Chondrocyte (in vitro differentiated cells): ENCODE measurements around the gene OR4D6. TPM values are rescaled to one million over a fixed set of nuclear protein-coding genes. Genes with fewer than 3 reads are reported as not detected.
"Not testable (repeated sequence)": the region's sequence is repeated elsewhere in the genome, so short reads cannot be mapped to it uniquely, and the experiment has no call there.

Source experiments
- DNase-seq: peaks from one replicate; pipeline ENCODE4 v3.0.0; 2021; ENCODE audit warnings: mixed read lengths, low spot score
- H3K27ac Mint-ChIP-seq: one replicate; pipeline ENCODE4 v1.8.0; 2021; ENCODE audit warnings: mild to moderate bottlenecking, moderate library complexity, mixed read lengths; ENCODE audit not compliant: unreplicated experiment
- H3K27me3 Mint-ChIP-seq: 2 replicates; pipeline ENCODE4 v1.8.0; 2021; ENCODE audit warnings: low read depth, mixed read lengths
- H3K36me3 Mint-ChIP-seq: 2 replicates; pipeline ENCODE4 v1.8.0; 2021; ENCODE audit warnings: low read depth, mixed read lengths
- H3K4me1 Mint-ChIP-seq: 2 replicates; pipeline ENCODE4 v1.8.0; 2021; ENCODE audit warnings: low read depth, mild to moderate bottlenecking, mixed read lengths
- H3K4me3 Mint-ChIP-seq: one replicate; pipeline ENCODE4 v1.8.0; 2021; ENCODE audit warnings: mild to moderate bottlenecking, moderate library complexity, mixed read lengths; ENCODE audit not compliant: unreplicated experiment
- H3K9me3 Mint-ChIP-seq: 2 replicates; pipeline ENCODE4 v1.8.0; 2021; ENCODE audit warnings: low read depth, mixed read lengths
- CTCF ChIP-seq: fragments of 200-600 bp; sonication (generic); IDR thresholded peaks from 2 replicates; pipeline ENCODE4 v1.5.0; 2021; ENCODE audit warnings: antibody characterized with exemption, mild to moderate bottlenecking, moderate library complexity
- total RNA-seq: library from RNA; stranded (reverse); gene quantifications from 3 replicates; pipeline ENCODE4 v1.2.1, GENCODE V29; 2021

Gene OR4D6
- total RNA-seq, 1 donor from 2014 or later, result not detected

GRCh38 chr11:59429924-59430516 is 26.7 kb upstream of the OR4D6 start:
- peaks cover 33% of the 10 kb centered on the region for H3K27me3 Mint-ChIP-seq
- peak; percentile 83 for TF ChIP-seq CTCF
- H3K36me3 Mint-ChIP-seq, result no peaks in the 10 kb centered on the region
- DNase-seq, result no peak
- H3K4me3 Mint-ChIP-seq, result no peak overlapping the region
- H3K9me3 Mint-ChIP-seq, result no peaks in the 10 kb centered on the region
- no peak overlapping the region for H3K27ac Mint-ChIP-seq
- H3K4me1 Mint-ChIP-seq, result no peaks in the 10 kb centered on the region

- no peak for DNase-seq
- Mint-ChIP-seq H3K4me3 (no peak within 1 kb of the TSS), H3K4me1 (no peaks in the 10 kb centered on the region), H3K36me3 (no peaks in the 10 kb centered on the region), H3K27ac (no peak within 1 kb of the TSS), H3K27me3 (peaks cover 42% of the 10 kb centered on the region), H3K9me3 (no peaks in the 10 kb centered on the region)
- no peak for TF ChIP-seq CTCF
Measured at GRCh38 chr11:59436169-59436568, 20.6 kb upstream of the OR4D6 start, which contains the start of gene OR5A1. OR5A1 (plus strand) TSS chr11:59436469; CDS start chr11:59443169, 6,700 bp downstream.

DNA sequence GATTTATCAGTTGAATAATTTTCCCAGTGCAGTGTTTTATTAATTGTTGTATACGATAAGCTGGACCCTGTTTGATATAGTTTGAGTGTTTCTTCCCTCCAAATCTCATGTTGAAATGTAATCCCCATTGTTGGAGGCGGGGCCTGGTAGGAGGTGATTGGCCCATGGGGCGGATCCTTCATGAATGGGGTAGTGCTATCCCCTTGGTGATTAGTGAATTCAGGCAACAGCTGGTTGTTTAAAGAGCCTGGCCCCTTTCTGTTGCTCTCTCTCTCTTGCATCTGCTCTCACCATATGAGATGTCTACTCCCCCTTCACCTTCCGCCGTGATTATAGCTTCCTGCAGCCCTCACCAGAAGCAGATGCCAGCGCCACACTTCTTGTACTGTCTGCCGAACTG is 19.0 kb upstream of the OR4D6 start:
- Mint-ChIP-seq H3K9me3 (no peaks in the 10 kb centered on the region), H3K27me3 (peaks cover 29% of the 10 kb centered on the region), H3K4me3 (no peak overlapping the region), H3K36me3 (no peaks in the 10 kb centered on the region), H3K4me1 (no peaks in the 10 kb centered on the region), H3K27ac (no peak overlapping the region)
- TF ChIP-seq CTCF, result no peak
- DNase-seq, result no peak

- not testable (repeated sequence) for H3K4me3 Mint-ChIP-seq, DNase-seq, H3K27ac Mint-ChIP-seq, H3K36me3 Mint-ChIP-seq, H3K4me1 Mint-ChIP-seq, H3K27me3 Mint-ChIP-seq
- H3K9me3 Mint-ChIP-seq, result peaks cover 20% of the 10 kb centered on the region
Measured at GRCh38 chr11:59445624-59446023, 11.1 kb upstream of the OR4D6 start.

DNA sequence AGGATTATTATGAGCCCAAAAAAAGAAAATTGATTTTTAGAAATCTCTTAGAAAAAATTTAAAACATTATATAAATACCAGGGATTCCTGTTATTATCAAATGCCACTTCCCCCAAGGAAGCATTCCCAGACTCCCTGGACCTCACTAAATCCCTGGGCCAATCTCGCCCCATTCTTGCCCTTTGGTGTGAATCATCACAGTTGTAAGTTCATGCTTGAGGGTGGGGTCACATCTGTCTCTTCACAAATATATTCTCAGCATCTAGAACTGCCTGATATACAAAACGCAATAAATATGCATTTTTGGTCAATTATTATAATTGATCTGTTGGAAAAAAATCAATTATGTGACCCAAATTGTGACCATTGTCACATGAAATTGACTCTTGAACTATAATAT is 8.3 kb upstream of the OR4D6 start:
- no peaks in the 10 kb centered on the region for H3K36me3 Mint-ChIP-seq
- no peaks in the 10 kb centered on the region for H3K4me1 Mint-ChIP-seq
- no peak for TF ChIP-seq CTCF
- no peak overlapping the region for H3K27ac Mint-ChIP-seq
- no peak for DNase-seq
- peaks cover 8% of the 10 kb centered on the region for H3K27me3 Mint-ChIP-seq
- H3K4me3 Mint-ChIP-seq, result no peak overlapping the region
- peaks cover 20% of the 10 kb centered on the region for H3K9me3 Mint-ChIP-seq

DNA sequence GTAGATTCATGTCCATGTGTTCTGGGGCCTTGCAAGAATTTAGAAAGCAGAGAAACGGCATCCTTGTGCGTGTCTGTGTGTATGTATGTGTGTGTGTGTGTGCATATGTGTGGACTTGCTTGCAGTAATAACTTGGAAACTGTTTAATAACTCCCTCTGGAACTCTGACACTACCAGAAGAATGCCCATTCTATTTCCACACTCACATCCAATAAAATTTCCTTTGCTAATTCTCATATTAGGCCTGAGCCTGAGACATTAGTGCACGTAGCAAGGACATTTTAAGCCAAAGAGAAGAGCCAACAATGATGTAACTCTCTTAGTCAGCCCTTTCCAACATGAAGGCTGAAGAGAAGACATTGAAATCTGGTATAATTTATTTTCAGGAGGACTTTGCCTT is 3.2 kb downstream of the OR4D6 start:
- DNase-seq, result no peak
- H3K36me3 Mint-ChIP-seq, result no peaks in the 10 kb centered on the region
- no peak overlapping the region for H3K27ac Mint-ChIP-seq
- H3K4me1 Mint-ChIP-seq, result no peaks in the 10 kb centered on the region
- H3K4me3 Mint-ChIP-seq, result no peak overlapping the region
- H3K27me3 Mint-ChIP-seq, result peaks cover 10% of the 10 kb centered on the region
- H3K9me3 Mint-ChIP-seq, result no peaks in the 10 kb centered on the region
- no peak for TF ChIP-seq CTCF
